GM23338 (cell line): Measurements from ENCODE around the gene C19orf81. TPM values are rescaled to one million over a fixed set of nuclear protein-coding genes. Genes with fewer than 3 reads are reported as not detected.

Experiments used
- ATAC-seq: fragments of 200-7000 bp; cut with Tn5 transposase; 3 replicates; pipeline ENCODE4 v1.9.1; 2020
- DNase-seq: peaks from one replicate; pipeline ENCODE4 v3.0.0-alpha.2; 2015; ENCODE audit warnings: low spot score
- H2AFZ ChIP-seq: fragments of 200-600 bp; sonication (generic); 2 replicates; pipeline ENCODE4 v1.8.0; 2016; ENCODE audit warnings: antibody characterized with exemption, mild to moderate bottlenecking, moderate library complexity
- H3F3A ChIP-seq: fragments of 200-600 bp; sonication (generic); replicated peaks from 2 replicates; pipeline ENCODE4 v1.8.0; 2017; ENCODE audit warnings: antibody characterized with exemption, mixed run types, low read depth
- H3K27ac ChIP-seq: fragments of 200-600 bp; sonication (generic); 2 replicates; pipeline ENCODE4 v1.6.1; 2016; ENCODE audit warnings: low read depth
- H3K27me3 ChIP-seq: fragments of 200-600 bp; sonication (generic); 2 replicates; pipeline ENCODE4 v1.8.0; 2016; ENCODE audit warnings: mild to moderate bottlenecking, mixed run types, moderate library complexity; ENCODE audit not compliant: insufficient read depth
- H3K36me3 ChIP-seq: fragments of 200-600 bp; sonication (generic); 2 replicates; pipeline ENCODE4 v1.8.0; 2016; ENCODE audit warnings: mild to moderate bottlenecking; ENCODE audit not compliant: insufficient read depth
- H3K4me1 ChIP-seq: fragments of 200-600 bp; sonication (generic); 2 replicates; pipeline ENCODE4 v1.8.0; 2016; ENCODE audit warnings: mild to moderate bottlenecking, moderate library complexity; ENCODE audit not compliant: insufficient read depth
- H3K4me2 ChIP-seq: fragments of 200-600 bp; sonication (generic); 2 replicates; pipeline ENCODE4 v1.7.1; 2017; ENCODE audit warnings: mixed run types
- H3K4me3 ChIP-seq: fragments of 200-600 bp; sonication (generic); 2 replicates; pipeline ENCODE4 v1.6.1; 2016; ENCODE audit warnings: mixed run types
- H3K79me2 ChIP-seq: fragments of 200-600 bp; sonication (generic); replicated peaks from 2 replicates; pipeline ENCODE4 v1.8.0; 2017; ENCODE audit warnings: mild to moderate bottlenecking; ENCODE audit not compliant: insufficient read depth
- H3K9me2 ChIP-seq: fragments of 200-600 bp; sonication (generic); 2 replicates; pipeline ENCODE4 v1.8.0; 2017; ENCODE audit not compliant: insufficient read depth
- H4K20me1 ChIP-seq: fragments of 200-600 bp; sonication (generic); replicated peaks from 2 replicates; pipeline ENCODE4 v1.8.0; 2017; ENCODE audit warnings: mild to moderate bottlenecking; ENCODE audit not compliant: insufficient read depth
- H3K27ac Mint-ChIP-seq: 2 replicates; pipeline ENCODE4 v1.8.0; 2020; ENCODE audit warnings: inconsistent platforms, mild to moderate bottlenecking, moderate library complexity, mixed read lengths
- H3K27me3 Mint-ChIP-seq: 3 replicates; pipeline ENCODE4 v1.8.0; 2022; ENCODE audit warnings: low read depth, mild to moderate bottlenecking, moderate library complexity, mixed read lengths, inconsistent platforms; ENCODE audit not compliant: insufficient read depth, poor library complexity
- H3K36me3 Mint-ChIP-seq: 3 replicates; pipeline ENCODE4 v1.8.0; 2021; ENCODE audit warnings: low read depth, mild to moderate bottlenecking, inconsistent platforms, moderate library complexity, mixed read lengths
- H3K4me1 Mint-ChIP-seq: 3 replicates; pipeline ENCODE4 v1.8.0; 2020; ENCODE audit warnings: mild to moderate bottlenecking, inconsistent platforms, mixed read lengths
- H3K4me3 Mint-ChIP-seq: 3 replicates; pipeline ENCODE4 v1.8.0; 2021; ENCODE audit warnings: moderate library complexity, mild to moderate bottlenecking, inconsistent platforms, mixed read lengths
- H3K9me3 Mint-ChIP-seq: 3 replicates; pipeline ENCODE4 v1.8.0; 2020; ENCODE audit warnings: moderate library complexity, mild to moderate bottlenecking, inconsistent platforms, mixed read lengths
- CREB1 ChIP-seq: fragments of 250-450 bp; sonication (Bioruptor Pico); IDR thresholded peaks from 2 replicates; pipeline ENCODE4 v1.5.0; 2020; ENCODE audit warnings: low read depth, mild to moderate bottlenecking, moderate library complexity
- EZH2 ChIP-seq: fragments of 200-600 bp; sonication (generic); IDR thresholded peaks from one replicate; pipeline ENCODE4 v1.8.0; 2017; ENCODE audit warnings: antibody characterized with exemption, mild to moderate bottlenecking, low read depth; ENCODE audit not compliant: unreplicated experiment
- EZH2phosphoT487 ChIP-seq: fragments of 200-600 bp; sonication (generic); IDR thresholded peaks from one replicate; pipeline ENCODE4 v1.8.1; 2018; ENCODE audit warnings: antibody characterized with exemption; ENCODE audit not compliant: unreplicated experiment
- NANOG ChIP-seq: IDR thresholded peaks from 2 replicates; pipeline ENCODE4 v1.6.1; 2016; ENCODE audit warnings: antibody characterized with exemption, borderline replicate concordance
- POLR2AphosphoS5 ChIP-seq: IDR thresholded peaks from 2 replicates; pipeline ENCODE4 v1.6.1; 2016; ENCODE audit warnings: antibody characterized with exemption, low read depth
- STAT1 ChIP-seq: IDR thresholded peaks from one replicate; pipeline ENCODE4 v1.6.1; 2016; ENCODE audit warnings: antibody characterized with exemption; ENCODE audit not compliant: unreplicated experiment
- ZNF331 ChIP-seq: fragments of 250-450 bp; sonication (Bioruptor Pico); IDR thresholded peaks from 2 replicates; pipeline ENCODE4 v1.5.0; 2020; ENCODE audit warnings: low read depth, mild to moderate bottlenecking, moderate library complexity
- polyA plus RNA-seq: library from polyadenylated mRNA; unstranded; fragments of >200 nt; fragmentation: Nextera tagmentation; extraction: Ambion mirVana; gene quantifications from 2 replicates; pipeline ENCODE4 v1.2.1, GENCODE V29; 2016
- total RNA-seq: library from RNA; depleted of rRNA; stranded (reverse); fragments of >200 nt; shearing (Covaris generic); gene quantifications from 2 replicates; pipeline ENCODE4 v1.2.3, GENCODE V29; 2014
- TF ChIP-seq, protein P1 (sequence below), 2 experiments: fragments of 200-600 bp in 1 of 2; sonication (generic) in 1 of 2; conservative IDR thresholded peaks; 2 replicates each; pipeline versions ENCODE4 v1.5.1 to v1.6.1; 2016 to 2017; ENCODE audit warnings: antibody characterized with exemption in 2 of 2, low read depth in 2 of 2, mild to moderate bottlenecking in 2 of 2, moderate library complexity in 1 of 2
- TF ChIP-seq, protein P2 (sequence below): IDR thresholded peaks from 2 replicates; pipeline ENCODE4 v1.6.1; 2016; ENCODE audit warnings: antibody characterized with exemption
- TF ChIP-seq, protein P3 (sequence below): IDR thresholded peaks from one replicate; pipeline ENCODE4 v1.6.1; 2018; ENCODE audit warnings: antibody characterized with exemption; ENCODE audit not compliant: unreplicated experiment

Gene C19orf81
- total and polyA plus RNA-seq, 2 experiments from 2014 or later, result 23.2 to 54.3 TPM

DNA sequence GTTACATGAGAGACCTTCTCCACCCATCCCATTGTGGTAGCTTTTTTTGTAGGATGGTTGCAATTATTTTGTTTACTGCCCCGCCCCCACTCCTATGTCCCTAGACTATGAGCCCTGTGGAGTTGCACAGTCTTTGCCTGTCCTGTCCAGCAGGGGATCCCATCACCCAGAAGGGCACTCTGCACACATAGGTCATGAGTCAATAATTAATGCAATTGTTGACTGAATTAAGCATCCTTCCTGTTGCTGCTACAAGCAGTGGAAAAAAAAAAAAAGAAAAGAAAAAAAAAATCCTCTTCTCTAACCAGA lies 14.2 kb downstream of the C19orf81 start:
- Histone ChIP-seq H3K4me3 (no peak overlapping the region), H3F3A (0 out of 2 replicates have a peak, but pooled peaks cover 2% of the 10 kb centered on the region), H3K27me3 (peaks cover 47% of the 10 kb centered on the region), H3K36me3 (no peaks in the 10 kb centered on the region), H4K20me1 (no peaks in the 10 kb centered on the region; the same call in 1 of the 2 replicates), H2AFZ (no peak overlapping the region), H3K79me2 (no peaks in the 10 kb centered on the region), H3K9me2 (no peaks in the 10 kb centered on the region), H3K27ac (no peak overlapping the region), H3K4me2 (no peak overlapping the region), H3K4me1 (peaks cover 9% of the 10 kb centered on the region)
- Mint-ChIP-seq H3K27ac (no peak overlapping the region), H3K9me3 (peaks cover 71% of the 10 kb centered on the region), H3K27me3 (peaks cover 15% of the 10 kb centered on the region), H3K4me1 (no peaks in the 10 kb centered on the region), H3K36me3 (peaks cover 33% of the 10 kb centered on the region), H3K4me3 (no peak overlapping the region)
- TF ChIP-seq EZH2, result no peak
- TF ChIP-seq, protein P1, sequence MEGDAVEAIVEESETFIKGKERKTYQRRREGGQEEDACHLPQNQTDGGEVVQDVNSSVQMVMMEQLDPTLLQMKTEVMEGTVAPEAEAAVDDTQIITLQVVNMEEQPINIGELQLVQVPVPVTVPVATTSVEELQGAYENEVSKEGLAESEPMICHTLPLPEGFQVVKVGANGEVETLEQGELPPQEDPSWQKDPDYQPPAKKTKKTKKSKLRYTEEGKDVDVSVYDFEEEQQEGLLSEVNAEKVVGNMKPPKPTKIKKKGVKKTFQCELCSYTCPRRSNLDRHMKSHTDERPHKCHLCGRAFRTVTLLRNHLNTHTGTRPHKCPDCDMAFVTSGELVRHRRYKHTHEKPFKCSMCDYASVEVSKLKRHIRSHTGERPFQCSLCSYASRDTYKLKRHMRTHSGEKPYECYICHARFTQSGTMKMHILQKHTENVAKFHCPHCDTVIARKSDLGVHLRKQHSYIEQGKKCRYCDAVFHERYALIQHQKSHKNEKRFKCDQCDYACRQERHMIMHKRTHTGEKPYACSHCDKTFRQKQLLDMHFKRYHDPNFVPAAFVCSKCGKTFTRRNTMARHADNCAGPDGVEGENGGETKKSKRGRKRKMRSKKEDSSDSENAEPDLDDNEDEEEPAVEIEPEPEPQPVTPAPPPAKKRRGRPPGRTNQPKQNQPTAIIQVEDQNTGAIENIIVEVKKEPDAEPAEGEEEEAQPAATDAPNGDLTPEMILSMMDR (conservative IDR thresholded peaks at IDR 0.05; ENCODE audit: low read depth in 2 of 2), result peak in 1 of 2 experiments; percentile 42; a peak in 3 of 4 replicates
- DNase-seq (no peak), ATAC-seq (no peak)

DNA sequence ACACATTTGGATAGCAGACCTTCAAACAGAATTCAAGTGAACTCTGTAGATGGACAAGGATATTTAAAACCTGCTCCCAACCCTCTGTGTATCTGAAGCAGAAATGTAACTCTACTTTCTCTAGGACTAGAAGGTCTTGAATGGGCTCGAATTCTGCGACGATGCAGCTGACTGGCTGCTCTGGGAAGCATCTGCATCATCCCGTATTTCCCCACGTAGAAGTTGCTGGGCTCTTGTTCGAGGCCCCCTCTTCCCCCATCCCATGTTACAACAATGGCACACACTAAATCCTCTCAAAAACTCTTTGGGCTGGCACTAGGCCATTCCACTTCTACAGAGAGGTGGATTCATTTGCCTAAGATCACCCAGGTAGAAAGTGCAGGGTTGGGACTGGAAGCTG lies 15.0 kb downstream of the C19orf81 start:
- no peaks in the 10 kb centered on the region for H3K79me2 ChIP-seq
- H4K20me1 ChIP-seq, result no peaks in the 10 kb centered on the region; the same call in 1 of the 2 replicates
- DNase-seq (no peak), ATAC-seq (no peak)
- no peaks in the 10 kb centered on the region for H3K4me1 Mint-ChIP-seq
- no peak overlapping the region for H3K4me3 Mint-ChIP-seq
- H3K4me3 ChIP-seq, result no peak overlapping the region
- H3K27me3 Mint-ChIP-seq, result peaks cover 16% of the 10 kb centered on the region
- H3K4me2 ChIP-seq, result no peak overlapping the region
- H3F3A ChIP-seq, result no peaks in the 10 kb centered on the region
- no peak overlapping the region for H3K27ac Mint-ChIP-seq
- H3K4me1 ChIP-seq, result peaks cover 9% of the 10 kb centered on the region
- peaks cover 54% of the 10 kb centered on the region for H3K27me3 ChIP-seq
- no peak overlapping the region for H3K27ac ChIP-seq
- H3K36me3 ChIP-seq, result no peaks in the 10 kb centered on the region
- no peak overlapping the region for H2AFZ ChIP-seq
- peaks cover 67% of the 10 kb centered on the region for H3K9me3 Mint-ChIP-seq
- no peaks in the 10 kb centered on the region for H3K9me2 ChIP-seq
- H3K36me3 Mint-ChIP-seq, result peaks cover 32% of the 10 kb centered on the region
- no peak for TF ChIP-seq ZNF331 (CRISPR knock-in tag)
- no peak for TF ChIP-seq EZH2
- TF ChIP-seq, protein P2, sequence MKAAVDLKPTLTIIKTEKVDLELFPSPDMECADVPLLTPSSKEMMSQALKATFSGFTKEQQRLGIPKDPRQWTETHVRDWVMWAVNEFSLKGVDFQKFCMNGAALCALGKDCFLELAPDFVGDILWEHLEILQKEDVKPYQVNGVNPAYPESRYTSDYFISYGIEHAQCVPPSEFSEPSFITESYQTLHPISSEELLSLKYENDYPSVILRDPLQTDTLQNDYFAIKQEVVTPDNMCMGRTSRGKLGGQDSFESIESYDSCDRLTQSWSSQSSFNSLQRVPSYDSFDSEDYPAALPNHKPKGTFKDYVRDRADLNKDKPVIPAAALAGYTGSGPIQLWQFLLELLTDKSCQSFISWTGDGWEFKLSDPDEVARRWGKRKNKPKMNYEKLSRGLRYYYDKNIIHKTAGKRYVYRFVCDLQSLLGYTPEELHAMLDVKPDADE, result no peak
- no peak for TF ChIP-seq NANOG
- TF ChIP-seq POLR2AphosphoS5, result no peak
- no peak for TF ChIP-seq CREB1 (CRISPR knock-in tag)
- no peak for TF ChIP-seq STAT1
- TF ChIP-seq, protein P3, sequence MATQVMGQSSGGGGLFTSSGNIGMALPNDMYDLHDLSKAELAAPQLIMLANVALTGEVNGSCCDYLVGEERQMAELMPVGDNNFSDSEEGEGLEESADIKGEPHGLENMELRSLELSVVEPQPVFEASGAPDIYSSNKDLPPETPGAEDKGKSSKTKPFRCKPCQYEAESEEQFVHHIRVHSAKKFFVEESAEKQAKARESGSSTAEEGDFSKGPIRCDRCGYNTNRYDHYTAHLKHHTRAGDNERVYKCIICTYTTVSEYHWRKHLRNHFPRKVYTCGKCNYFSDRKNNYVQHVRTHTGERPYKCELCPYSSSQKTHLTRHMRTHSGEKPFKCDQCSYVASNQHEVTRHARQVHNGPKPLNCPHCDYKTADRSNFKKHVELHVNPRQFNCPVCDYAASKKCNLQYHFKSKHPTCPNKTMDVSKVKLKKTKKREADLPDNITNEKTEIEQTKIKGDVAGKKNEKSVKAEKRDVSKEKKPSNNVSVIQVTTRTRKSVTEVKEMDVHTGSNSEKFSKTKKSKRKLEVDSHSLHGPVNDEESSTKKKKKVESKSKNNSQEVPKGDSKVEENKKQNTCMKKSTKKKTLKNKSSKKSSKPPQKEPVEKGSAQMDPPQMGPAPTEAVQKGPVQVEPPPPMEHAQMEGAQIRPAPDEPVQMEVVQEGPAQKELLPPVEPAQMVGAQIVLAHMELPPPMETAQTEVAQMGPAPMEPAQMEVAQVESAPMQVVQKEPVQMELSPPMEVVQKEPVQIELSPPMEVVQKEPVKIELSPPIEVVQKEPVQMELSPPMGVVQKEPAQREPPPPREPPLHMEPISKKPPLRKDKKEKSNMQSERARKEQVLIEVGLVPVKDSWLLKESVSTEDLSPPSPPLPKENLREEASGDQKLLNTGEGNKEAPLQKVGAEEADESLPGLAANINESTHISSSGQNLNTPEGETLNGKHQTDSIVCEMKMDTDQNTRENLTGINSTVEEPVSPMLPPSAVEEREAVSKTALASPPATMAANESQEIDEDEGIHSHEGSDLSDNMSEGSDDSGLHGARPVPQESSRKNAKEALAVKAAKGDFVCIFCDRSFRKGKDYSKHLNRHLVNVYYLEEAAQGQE, result no peak
- TF ChIP-seq, protein P1 (conservative IDR thresholded peaks at IDR 0.05; ENCODE audit: low read depth in 2 of 2), result no peak
- no peak for TF ChIP-seq EZH2phosphoT487
